ENCODE results near the gene SHISAL1. TPM values are rescaled to one million over a fixed set of nuclear protein-coding genes. Genes with fewer than 3 reads are reported as not detected.

The SHISAL1 gene
- polyA plus RNA-seq, 1 donor (not counting 4 experiments of a cell fraction or from before 2014, with no cell fraction given) = 0.24 TPM

- no peak for DNase-seq (ENCODE audit: low read depth, low spot score)
- H3K4me3 ChIP-seq (ENCODE audit: control insufficient read depth in 2 of 3, extremely low read depth in 1 of 3, insufficient read depth in 2 of 3, low read depth in 1 of 3, low read length in 3 of 3) = no peak overlapping the region
- FAIRE-seq = no peak
- no peaks in the 10 kb centered on the region for H3K9me1 ChIP-seq (ENCODE audit: control insufficient read depth, extremely low read depth, insufficient read depth, low read length)
- peaks cover 4% of the 10 kb centered on the region for H3K9me3 ChIP-seq (ENCODE audit: control insufficient read depth, low read depth, low read length)
- H3K9ac ChIP-seq (ENCODE audit: control insufficient read depth, extremely low read depth, insufficient read depth, low read length) = no peak overlapping the region
- no peaks in the 10 kb centered on the region for H3K4me1 ChIP-seq (ENCODE audit: control insufficient read depth, extremely low read depth, insufficient read depth, low read length)
- H4K20me1 ChIP-seq (ENCODE audit: control insufficient read depth, extremely low read depth, insufficient read depth, low read length) = no peaks in the 10 kb centered on the region
- no peak for TF ChIP-seq EZH2 (IDR thresholded peaks at IDR 0.05; ENCODE audit: low read length)
- TF ChIP-seq, protein P1, sequence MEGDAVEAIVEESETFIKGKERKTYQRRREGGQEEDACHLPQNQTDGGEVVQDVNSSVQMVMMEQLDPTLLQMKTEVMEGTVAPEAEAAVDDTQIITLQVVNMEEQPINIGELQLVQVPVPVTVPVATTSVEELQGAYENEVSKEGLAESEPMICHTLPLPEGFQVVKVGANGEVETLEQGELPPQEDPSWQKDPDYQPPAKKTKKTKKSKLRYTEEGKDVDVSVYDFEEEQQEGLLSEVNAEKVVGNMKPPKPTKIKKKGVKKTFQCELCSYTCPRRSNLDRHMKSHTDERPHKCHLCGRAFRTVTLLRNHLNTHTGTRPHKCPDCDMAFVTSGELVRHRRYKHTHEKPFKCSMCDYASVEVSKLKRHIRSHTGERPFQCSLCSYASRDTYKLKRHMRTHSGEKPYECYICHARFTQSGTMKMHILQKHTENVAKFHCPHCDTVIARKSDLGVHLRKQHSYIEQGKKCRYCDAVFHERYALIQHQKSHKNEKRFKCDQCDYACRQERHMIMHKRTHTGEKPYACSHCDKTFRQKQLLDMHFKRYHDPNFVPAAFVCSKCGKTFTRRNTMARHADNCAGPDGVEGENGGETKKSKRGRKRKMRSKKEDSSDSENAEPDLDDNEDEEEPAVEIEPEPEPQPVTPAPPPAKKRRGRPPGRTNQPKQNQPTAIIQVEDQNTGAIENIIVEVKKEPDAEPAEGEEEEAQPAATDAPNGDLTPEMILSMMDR (optimal IDR thresholded peaks at IDR 0.05 in 1 of 3, IDR thresholded peaks at IDR 0.05 in 1 of 3, conservative IDR thresholded peaks at IDR 0.05 in 1 of 3; ENCODE audit: extremely low read depth in 1 of 3, insufficient read depth in 2 of 3, low read length in 3 of 3) = no peak
- no peaks in the 10 kb centered on the region for H3K36me3 ChIP-seq (ENCODE audit: control insufficient read depth in 2 of 2, extremely low read depth in 1 of 2, insufficient read depth in 2 of 2, low read length in 2 of 2)
- no peak overlapping the region for H3K4me2 ChIP-seq (ENCODE audit: control insufficient read depth, extremely low read depth, insufficient read depth, low read depth, low read length)
- H3K79me2 ChIP-seq (ENCODE audit: control insufficient read depth, insufficient read depth, low read length) = no peaks in the 10 kb centered on the region
- H2AFZ ChIP-seq (ENCODE audit: control insufficient read depth, low read length) = no peak overlapping the region
- no peaks in the 10 kb centered on the region for H3K27me3 ChIP-seq (ENCODE audit: control insufficient read depth, extremely low read depth, insufficient read depth, low read length)
- no peak overlapping the region for H3K27ac ChIP-seq (ENCODE audit: control insufficient read depth, insufficient read depth, low read length)
- dilution Hi-C loops (cut with MboI; ENCODE audit: extremely low pct_ligation_motif_present, low sequenced_read_pairs) = no loop called here
These were observed 81.5 kb downstream of the SHISAL1 start for GRCh38 chr22:44231233-44231632.

GRCh38 chr22:44229809-44230208 lies 82.9 kb downstream of the SHISAL1 start:
- Histone ChIP-seq H3K9me1 (ENCODE audit: control insufficient read depth, extremely low read depth, insufficient read depth, low read length) (no peaks in the 10 kb centered on the region), H2AFZ (ENCODE audit: control insufficient read depth, low read length) (no peak overlapping the region), H3K4me2 (ENCODE audit: control insufficient read depth, extremely low read depth, insufficient read depth, low read depth, low read length) (no peak overlapping the region), H3K9me3 (ENCODE audit: control insufficient read depth, low read depth, low read length) (peaks cover 4% of the 10 kb centered on the region), H3K79me2 (ENCODE audit: control insufficient read depth, insufficient read depth, low read length) (no peaks in the 10 kb centered on the region), H3K9ac (ENCODE audit: control insufficient read depth, extremely low read depth, insufficient read depth, low read length) (no peak overlapping the region), H3K27ac (ENCODE audit: control insufficient read depth, insufficient read depth, low read length) (no peak overlapping the region), H3K4me3 (ENCODE audit: control insufficient read depth in 2 of 3, extremely low read depth in 1 of 3, insufficient read depth in 2 of 3, low read depth in 1 of 3, low read length in 3 of 3) (no peak overlapping the region), H4K20me1 (ENCODE audit: control insufficient read depth, extremely low read depth, insufficient read depth, low read length) (no peaks in the 10 kb centered on the region), H3K4me1 (ENCODE audit: control insufficient read depth, extremely low read depth, insufficient read depth, low read length) (no peaks in the 10 kb centered on the region), H3K36me3 (ENCODE audit: control insufficient read depth in 2 of 2, extremely low read depth in 1 of 2, insufficient read depth in 2 of 2, low read length in 2 of 2) (no peaks in the 10 kb centered on the region), H3K27me3 (ENCODE audit: control insufficient read depth, extremely low read depth, insufficient read depth, low read length) (peaks cover 8% of the 10 kb centered on the region)
- DNase-seq (ENCODE audit: low read depth, low spot score) (no peak), FAIRE-seq (no peak)
- dilution Hi-C loops (cut with MboI; ENCODE audit: extremely low pct_ligation_motif_present, low sequenced_read_pairs) = no loop called here
- TF ChIP-seq EZH2 (IDR thresholded peaks at IDR 0.05; ENCODE audit: low read length) = no peak
- TF ChIP-seq, protein P1 (optimal IDR thresholded peaks at IDR 0.05 in 1 of 3, IDR thresholded peaks at IDR 0.05 in 1 of 3, conservative IDR thresholded peaks at IDR 0.05 in 1 of 3; ENCODE audit: extremely low read depth in 1 of 3, insufficient read depth in 2 of 3, low read length in 3 of 3) = no peak
